GM23338 (cell line): ENCODE data around the gene C8G. TPM values are rescaled to one million over a fixed set of nuclear protein-coding genes. Genes with fewer than 3 reads are reported as not detected.

Source experiments
- ATAC-seq: fragments of 200-7000 bp; cut with Tn5 transposase; 3 replicates; pipeline ENCODE4 v1.9.1; 2020
- DNase-seq: peaks from one replicate; pipeline ENCODE4 v3.0.0-alpha.2; 2015; ENCODE audit warnings: low spot score
- H2AFZ ChIP-seq: fragments of 200-600 bp; sonication (generic); 2 replicates; pipeline ENCODE4 v1.8.0; 2016; ENCODE audit warnings: antibody characterized with exemption, mild to moderate bottlenecking, moderate library complexity
- H3F3A ChIP-seq: fragments of 200-600 bp; sonication (generic); replicated peaks from 2 replicates; pipeline ENCODE4 v1.8.0; 2017; ENCODE audit warnings: antibody characterized with exemption, mixed run types, low read depth
- H3K27ac ChIP-seq: fragments of 200-600 bp; sonication (generic); 2 replicates; pipeline ENCODE4 v1.6.1; 2016; ENCODE audit warnings: low read depth
- H3K27me3 ChIP-seq: fragments of 200-600 bp; sonication (generic); 2 replicates; pipeline ENCODE4 v1.8.0; 2016; ENCODE audit warnings: mild to moderate bottlenecking, mixed run types, moderate library complexity; ENCODE audit not compliant: insufficient read depth
- H3K36me3 ChIP-seq: fragments of 200-600 bp; sonication (generic); 2 replicates; pipeline ENCODE4 v1.8.0; 2016; ENCODE audit warnings: mild to moderate bottlenecking; ENCODE audit not compliant: insufficient read depth
- H3K4me1 ChIP-seq: fragments of 200-600 bp; sonication (generic); 2 replicates; pipeline ENCODE4 v1.8.0; 2016; ENCODE audit warnings: mild to moderate bottlenecking, moderate library complexity; ENCODE audit not compliant: insufficient read depth
- H3K4me2 ChIP-seq: fragments of 200-600 bp; sonication (generic); 2 replicates; pipeline ENCODE4 v1.7.1; 2017; ENCODE audit warnings: mixed run types
- H3K4me3 ChIP-seq: fragments of 200-600 bp; sonication (generic); 2 replicates; pipeline ENCODE4 v1.6.1; 2016; ENCODE audit warnings: mixed run types
- H3K79me2 ChIP-seq: fragments of 200-600 bp; sonication (generic); replicated peaks from 2 replicates; pipeline ENCODE4 v1.8.0; 2017; ENCODE audit warnings: mild to moderate bottlenecking; ENCODE audit not compliant: insufficient read depth
- H3K9me2 ChIP-seq: fragments of 200-600 bp; sonication (generic); 2 replicates; pipeline ENCODE4 v1.8.0; 2017; ENCODE audit not compliant: insufficient read depth
- H4K20me1 ChIP-seq: fragments of 200-600 bp; sonication (generic); replicated peaks from 2 replicates; pipeline ENCODE4 v1.8.0; 2017; ENCODE audit warnings: mild to moderate bottlenecking; ENCODE audit not compliant: insufficient read depth
- H3K27ac Mint-ChIP-seq: 2 replicates; pipeline ENCODE4 v1.8.0; 2020; ENCODE audit warnings: inconsistent platforms, mild to moderate bottlenecking, moderate library complexity, mixed read lengths
- H3K27me3 Mint-ChIP-seq: 3 replicates; pipeline ENCODE4 v1.8.0; 2022; ENCODE audit warnings: low read depth, mild to moderate bottlenecking, moderate library complexity, mixed read lengths, inconsistent platforms; ENCODE audit not compliant: insufficient read depth, poor library complexity
- H3K36me3 Mint-ChIP-seq: 3 replicates; pipeline ENCODE4 v1.8.0; 2021; ENCODE audit warnings: low read depth, mild to moderate bottlenecking, inconsistent platforms, moderate library complexity, mixed read lengths
- H3K4me1 Mint-ChIP-seq: 3 replicates; pipeline ENCODE4 v1.8.0; 2020; ENCODE audit warnings: mild to moderate bottlenecking, inconsistent platforms, mixed read lengths
- H3K4me3 Mint-ChIP-seq: 3 replicates; pipeline ENCODE4 v1.8.0; 2021; ENCODE audit warnings: moderate library complexity, mild to moderate bottlenecking, inconsistent platforms, mixed read lengths
- H3K9me3 Mint-ChIP-seq: 3 replicates; pipeline ENCODE4 v1.8.0; 2020; ENCODE audit warnings: moderate library complexity, mild to moderate bottlenecking, inconsistent platforms, mixed read lengths
- CREB1 ChIP-seq: fragments of 250-450 bp; sonication (Bioruptor Pico); IDR thresholded peaks from 2 replicates; pipeline ENCODE4 v1.5.0; 2020; ENCODE audit warnings: low read depth, mild to moderate bottlenecking, moderate library complexity
- EZH2 ChIP-seq: fragments of 200-600 bp; sonication (generic); IDR thresholded peaks from one replicate; pipeline ENCODE4 v1.8.0; 2017; ENCODE audit warnings: antibody characterized with exemption, mild to moderate bottlenecking, low read depth; ENCODE audit not compliant: unreplicated experiment
- EZH2phosphoT487 ChIP-seq: fragments of 200-600 bp; sonication (generic); IDR thresholded peaks from one replicate; pipeline ENCODE4 v1.8.1; 2018; ENCODE audit warnings: antibody characterized with exemption; ENCODE audit not compliant: unreplicated experiment
- JUNB ChIP-seq: IDR thresholded peaks from one replicate; pipeline ENCODE4 v1.6.1; 2016; ENCODE audit warnings: antibody characterized with exemption; ENCODE audit not compliant: unreplicated experiment
- NANOG ChIP-seq: IDR thresholded peaks from 2 replicates; pipeline ENCODE4 v1.6.1; 2016; ENCODE audit warnings: antibody characterized with exemption, borderline replicate concordance
- POLR2AphosphoS5 ChIP-seq: IDR thresholded peaks from 2 replicates; pipeline ENCODE4 v1.6.1; 2016; ENCODE audit warnings: antibody characterized with exemption, low read depth
- REST ChIP-seq: IDR thresholded peaks from one replicate; pipeline ENCODE4 v1.6.1; 2018; ENCODE audit warnings: antibody characterized with exemption; ENCODE audit not compliant: unreplicated experiment
- STAT1 ChIP-seq: IDR thresholded peaks from one replicate; pipeline ENCODE4 v1.6.1; 2016; ENCODE audit warnings: antibody characterized with exemption; ENCODE audit not compliant: unreplicated experiment
- ZNF114 ChIP-seq: fragments of 250-450 bp; sonication (Bioruptor Pico); IDR thresholded peaks from 2 replicates; pipeline ENCODE4 v1.5.0; 2020; ENCODE audit warnings: mild to moderate bottlenecking, moderate library complexity
- ZNF331 ChIP-seq: fragments of 250-450 bp; sonication (Bioruptor Pico); IDR thresholded peaks from 2 replicates; pipeline ENCODE4 v1.5.0; 2020; ENCODE audit warnings: low read depth, mild to moderate bottlenecking, moderate library complexity
- ZNF462 ChIP-seq: fragments of 250-450 bp; sonication (Bioruptor Pico); IDR thresholded peaks from 2 replicates; pipeline ENCODE4 v1.5.0; 2020; ENCODE audit warnings: mild to moderate bottlenecking, moderate library complexity
- polyA plus RNA-seq: library from polyadenylated mRNA; unstranded; fragments of >200 nt; fragmentation: Nextera tagmentation; extraction: Ambion mirVana; gene quantifications from 2 replicates; pipeline ENCODE4 v1.2.1, GENCODE V29; 2016
- total RNA-seq: library from RNA; depleted of rRNA; stranded (reverse); fragments of >200 nt; shearing (Covaris generic); gene quantifications from 2 replicates; pipeline ENCODE4 v1.2.3, GENCODE V29; 2014
- TF ChIP-seq, protein P1 (sequence below), 2 experiments: fragments of 200-600 bp in 1 of 2; sonication (generic) in 1 of 2; conservative IDR thresholded peaks; 2 replicates each; pipeline versions ENCODE4 v1.5.1 to v1.6.1; 2016 to 2017; ENCODE audit warnings: antibody characterized with exemption in 2 of 2, low read depth in 2 of 2, mild to moderate bottlenecking in 2 of 2, moderate library complexity in 1 of 2
- TF ChIP-seq, protein P2 (sequence below): IDR thresholded peaks from 2 replicates; pipeline ENCODE4 v1.6.1; 2016; ENCODE audit warnings: antibody characterized with exemption

C8G gene
- total and polyA plus RNA-seq, 2 experiments from 2014 or later: not detected

DNA sequence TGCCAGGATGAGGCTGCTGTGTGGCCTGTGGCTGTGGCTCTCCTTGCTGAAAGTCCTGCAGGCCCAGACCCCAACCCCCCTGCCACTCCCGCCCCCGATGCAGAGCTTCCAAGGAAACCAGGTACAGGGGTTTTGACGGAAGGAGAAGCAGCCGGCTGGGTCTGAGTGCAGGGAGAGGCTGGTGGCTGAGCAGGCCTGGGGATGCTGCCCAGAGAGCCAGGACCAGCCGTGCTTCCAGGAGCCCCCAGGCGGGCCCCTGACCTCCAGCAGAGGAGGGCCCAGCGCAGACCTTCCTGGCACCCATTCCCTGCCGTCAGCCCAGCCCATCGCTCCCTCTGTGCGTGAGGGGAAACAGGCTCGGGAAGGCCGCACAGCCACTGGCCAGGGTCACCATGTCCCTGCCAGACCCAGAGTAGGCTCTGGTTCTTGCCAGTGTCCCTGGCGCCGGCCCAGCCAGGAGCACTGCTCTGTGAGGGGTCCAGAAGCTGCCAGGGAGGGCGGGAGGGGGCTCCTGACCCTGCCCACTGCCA, 7.3 kb downstream of the C8G start:
- Histone ChIP-seq H3K27me3 (no peaks in the 10 kb centered on the region), H3K4me2 (no peak overlapping the region), H3K27ac (no peak overlapping the region), H3K79me2 (no peaks in the 10 kb centered on the region), H2AFZ (no peak overlapping the region), H3K9me2 (0 out of 2 replicates have a peak, but pooled peaks cover 6% of the 10 kb centered on the region), H3K36me3 (no peaks in the 10 kb centered on the region), H3K4me1 (peaks cover 9% of the 10 kb centered on the region), H4K20me1 (no peaks in the 10 kb centered on the region), H3F3A (no peaks in the 10 kb centered on the region; the same call in 1 of the 2 replicates), H3K4me3 (no peak overlapping the region)
- Mint-ChIP-seq H3K4me3 (no peak overlapping the region), H3K4me1 (peaks cover 4% of the 10 kb centered on the region; the same call in 2 of the 3 replicates), H3K36me3 (no peaks in the 10 kb centered on the region; the same call in 2 of the 3 replicates), H3K9me3 (peaks cover 4% of the 10 kb centered on the region; the same call in 2 of the 3 replicates), H3K27me3 (peaks cover 4% of the 10 kb centered on the region), H3K27ac (no peak overlapping the region)
- no peak for ATAC-seq
- TF ChIP-seq REST: no peak
- TF ChIP-seq EZH2: no peak
- TF ChIP-seq CREB1: no peak
- TF ChIP-seq ZNF114 (CRISPR knock-in tag): no peak
- no peak for TF ChIP-seq ZNF462
- no peak for TF ChIP-seq ZNF331 (CRISPR knock-in tag)
- TF ChIP-seq, protein P1, sequence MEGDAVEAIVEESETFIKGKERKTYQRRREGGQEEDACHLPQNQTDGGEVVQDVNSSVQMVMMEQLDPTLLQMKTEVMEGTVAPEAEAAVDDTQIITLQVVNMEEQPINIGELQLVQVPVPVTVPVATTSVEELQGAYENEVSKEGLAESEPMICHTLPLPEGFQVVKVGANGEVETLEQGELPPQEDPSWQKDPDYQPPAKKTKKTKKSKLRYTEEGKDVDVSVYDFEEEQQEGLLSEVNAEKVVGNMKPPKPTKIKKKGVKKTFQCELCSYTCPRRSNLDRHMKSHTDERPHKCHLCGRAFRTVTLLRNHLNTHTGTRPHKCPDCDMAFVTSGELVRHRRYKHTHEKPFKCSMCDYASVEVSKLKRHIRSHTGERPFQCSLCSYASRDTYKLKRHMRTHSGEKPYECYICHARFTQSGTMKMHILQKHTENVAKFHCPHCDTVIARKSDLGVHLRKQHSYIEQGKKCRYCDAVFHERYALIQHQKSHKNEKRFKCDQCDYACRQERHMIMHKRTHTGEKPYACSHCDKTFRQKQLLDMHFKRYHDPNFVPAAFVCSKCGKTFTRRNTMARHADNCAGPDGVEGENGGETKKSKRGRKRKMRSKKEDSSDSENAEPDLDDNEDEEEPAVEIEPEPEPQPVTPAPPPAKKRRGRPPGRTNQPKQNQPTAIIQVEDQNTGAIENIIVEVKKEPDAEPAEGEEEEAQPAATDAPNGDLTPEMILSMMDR (conservative IDR thresholded peaks at IDR 0.05; ENCODE audit: low read depth in 2 of 2): no peak
- no peak for TF ChIP-seq EZH2phosphoT487
- TF ChIP-seq POLR2AphosphoS5: no peak
- TF ChIP-seq STAT1: no peak
- TF ChIP-seq, protein P2, sequence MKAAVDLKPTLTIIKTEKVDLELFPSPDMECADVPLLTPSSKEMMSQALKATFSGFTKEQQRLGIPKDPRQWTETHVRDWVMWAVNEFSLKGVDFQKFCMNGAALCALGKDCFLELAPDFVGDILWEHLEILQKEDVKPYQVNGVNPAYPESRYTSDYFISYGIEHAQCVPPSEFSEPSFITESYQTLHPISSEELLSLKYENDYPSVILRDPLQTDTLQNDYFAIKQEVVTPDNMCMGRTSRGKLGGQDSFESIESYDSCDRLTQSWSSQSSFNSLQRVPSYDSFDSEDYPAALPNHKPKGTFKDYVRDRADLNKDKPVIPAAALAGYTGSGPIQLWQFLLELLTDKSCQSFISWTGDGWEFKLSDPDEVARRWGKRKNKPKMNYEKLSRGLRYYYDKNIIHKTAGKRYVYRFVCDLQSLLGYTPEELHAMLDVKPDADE: no peak
- TF ChIP-seq JUNB: no peak
- TF ChIP-seq NANOG: no peak
- DNase-seq: no peak
